Measurements from ENCODE around the gene DYRK1B.

Gene DYRK1B

DNA sequence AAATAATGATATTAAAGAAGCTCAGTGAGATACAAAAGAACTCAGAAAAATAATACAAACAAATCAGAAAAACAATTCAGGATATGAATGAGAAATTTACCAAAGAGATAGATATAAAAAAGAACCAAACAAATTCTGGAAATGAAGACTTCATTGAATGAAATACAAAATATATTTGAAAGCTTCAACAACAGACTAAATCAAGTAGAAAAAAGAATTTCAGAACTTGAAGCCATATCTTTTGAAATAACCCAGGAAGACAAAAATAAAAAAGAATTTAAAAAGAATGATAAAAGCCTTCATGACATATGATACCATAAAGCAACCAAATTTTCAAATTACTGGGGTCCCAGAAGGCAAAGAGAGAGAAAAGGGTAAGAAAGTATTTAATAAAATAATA, 45.7 kb downstream of the DYRK1B start:
- POLR2A ChIA-PET: no interaction called here
- Histone ChIP-seq H3K9me3 (ENCODE audit: control insufficient read depth, insufficient read depth, low read depth, low read length) (peaks cover 2% of the 10 kb centered on the region), H3K4me1 (ENCODE audit: control insufficient read depth, insufficient read depth, low read length) (no peaks in the 10 kb centered on the region), H3K4me3 (ENCODE audit: low read depth, low read length) (no peak overlapping the region), H3K36me3 (ENCODE audit: control insufficient read depth in 2 of 2, insufficient read depth in 1 of 2, low read length in 2 of 2) (no peaks in the 10 kb centered on the region), H3K27ac (ENCODE audit: extremely low read depth, low read depth, low read length) (no peak overlapping the region)
- TF ChIP-seq ZNF785 (tag by site-specific recombination; IDR thresholded peaks at IDR 0.05) (no peak), SETDB1 (IDR thresholded peaks at IDR 0.05; ENCODE audit: insufficient read length, low read length) (peak; percentile 51), MEIS1 (CRISPR knock-in tag; IDR thresholded peaks at IDR 0.05; ENCODE audit: borderline replicate concordance) (no peak), PBX3 (CRISPR knock-in tag; IDR thresholded peaks at IDR 0.05) (no peak), ZNF639 (tag by site-specific recombination; IDR thresholded peaks at IDR 0.05) (no peak), ZBTB17 (tag by site-specific recombination; IDR thresholded peaks at IDR 0.05) (no peak), ZNF837 (tag by site-specific recombination; IDR thresholded peaks at IDR 0.05) (no peak)
- CTCF ChIA-PET: interaction anchor here (0.5 to 2.8 kb wide), 7 partner anchors 18 to 836 kb away, joined by 3 to 22 read pairs (median 3); partner anchors contain the start of gene PSMC4

DNA sequence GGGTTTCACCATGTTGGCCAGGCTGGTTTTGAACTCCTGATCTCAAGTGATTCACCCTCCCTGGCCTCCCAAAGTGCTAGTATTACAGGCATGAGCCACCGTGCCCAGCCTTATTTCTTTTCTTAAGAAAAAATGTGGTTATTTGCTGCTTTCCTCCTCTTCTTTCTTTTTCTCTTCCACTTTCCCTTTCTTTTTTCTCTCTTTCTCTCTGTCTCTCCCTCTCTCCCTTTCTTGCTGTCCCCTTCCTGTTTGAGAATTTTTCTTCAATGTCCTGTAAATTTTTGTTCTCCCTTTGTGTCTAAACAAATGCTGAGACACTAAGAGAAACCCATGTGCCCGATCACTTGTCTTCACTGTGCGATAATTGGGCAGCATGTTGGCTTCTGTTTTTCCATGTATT, 53.1 kb downstream of the DYRK1B start:
- CTCF ChIA-PET: interaction anchor here (0.6 to 6.0 kb wide), 4 partner anchors 11 to 385 kb away, joined by 3 to 79 read pairs (median 6); no protein-coding TSS in a partner anchor
- no peaks in the 10 kb centered on the region for H3K4me1 ChIP-seq (ENCODE audit: control insufficient read depth, insufficient read depth, low read length)
- no peaks in the 10 kb centered on the region for H3K36me3 ChIP-seq (ENCODE audit: control insufficient read depth in 2 of 2, insufficient read depth in 1 of 2, low read length in 2 of 2)
- POLR2A ChIA-PET: no interaction called here
- peak; percentile 51 for TF ChIP-seq ZNF366 (tag by site-specific recombination; conservative IDR thresholded peaks at IDR 0.05)
- TF ChIP-seq ZNF10 (tag by site-specific recombination; IDR thresholded peaks at IDR 0.05): no peak
- TF ChIP-seq ZNF548 (tag by site-specific recombination; IDR thresholded peaks at IDR 0.05): peak; percentile 21; the same call in 1 of the 2 replicates
- TF ChIP-seq ZNF426 (tag by site-specific recombination; IDR thresholded peaks at IDR 0.05): no peak
- no peak for TF ChIP-seq ZNF610 (tag by site-specific recombination; IDR thresholded peaks at IDR 0.05; ENCODE audit: borderline replicate concordance)
- no peak for TF ChIP-seq ZNF112 (tag by site-specific recombination; IDR thresholded peaks at IDR 0.05)
- TF ChIP-seq, protein P1, sequence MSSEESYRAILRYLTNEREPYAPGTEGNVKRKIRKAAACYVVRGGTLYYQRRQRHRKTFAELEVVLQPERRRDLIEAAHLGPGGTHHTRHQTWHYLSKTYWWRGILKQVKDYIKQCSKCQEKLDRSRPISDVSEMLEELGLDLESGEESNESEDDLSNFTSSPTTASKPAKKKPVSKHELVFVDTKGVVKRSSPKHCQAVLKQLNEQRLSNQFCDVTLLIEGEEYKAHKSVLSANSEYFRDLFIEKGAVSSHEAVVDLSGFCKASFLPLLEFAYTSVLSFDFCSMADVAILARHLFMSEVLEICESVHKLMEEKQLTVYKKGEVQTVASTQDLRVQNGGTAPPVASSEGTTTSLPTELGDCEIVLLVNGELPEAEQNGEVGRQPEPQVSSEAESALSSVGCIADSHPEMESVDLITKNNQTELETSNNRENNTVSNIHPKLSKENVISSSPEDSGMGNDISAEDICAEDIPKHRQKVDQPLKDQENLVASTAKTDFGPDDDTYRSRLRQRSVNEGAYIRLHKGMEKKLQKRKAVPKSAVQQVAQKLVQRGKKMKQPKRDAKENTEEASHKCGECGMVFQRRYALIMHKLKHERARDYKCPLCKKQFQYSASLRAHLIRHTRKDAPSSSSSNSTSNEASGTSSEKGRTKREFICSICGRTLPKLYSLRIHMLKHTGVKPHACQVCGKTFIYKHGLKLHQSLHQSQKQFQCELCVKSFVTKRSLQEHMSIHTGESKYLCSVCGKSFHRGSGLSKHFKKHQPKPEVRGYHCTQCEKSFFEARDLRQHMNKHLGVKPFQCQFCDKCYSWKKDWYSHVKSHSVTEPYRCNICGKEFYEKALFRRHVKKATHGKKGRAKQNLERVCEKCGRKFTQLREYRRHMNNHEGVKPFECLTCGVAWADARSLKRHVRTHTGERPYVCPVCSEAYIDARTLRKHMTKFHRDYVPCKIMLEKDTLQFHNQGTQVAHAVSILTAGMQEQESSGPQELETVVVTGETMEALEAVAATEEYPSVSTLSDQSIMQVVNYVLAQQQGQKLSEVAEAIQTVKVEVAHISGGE (tag by site-specific recombination; conservative IDR thresholded peaks at IDR 0.05; ENCODE audit: low read depth): no peak
- peak; percentile 84 for TF ChIP-seq PRDM1 (tag by site-specific recombination; IDR thresholded peaks at IDR 0.05)
- TF ChIP-seq ZNF561 (tag by site-specific recombination; IDR thresholded peaks at IDR 0.05; ENCODE audit: borderline replicate concordance): no peak
- TF ChIP-seq ZNF335 (tag by site-specific recombination; conservative IDR thresholded peaks at IDR 0.05): no peak
- peaks cover 2% of the 10 kb centered on the region for H3K9me3 ChIP-seq (ENCODE audit: control insufficient read depth, insufficient read depth, low read depth, low read length)
- H3K27ac ChIP-seq (ENCODE audit: extremely low read depth, low read depth, low read length): no peak overlapping the region
- H3K4me3 ChIP-seq (ENCODE audit: low read depth, low read length): no peak overlapping the region

DNA sequence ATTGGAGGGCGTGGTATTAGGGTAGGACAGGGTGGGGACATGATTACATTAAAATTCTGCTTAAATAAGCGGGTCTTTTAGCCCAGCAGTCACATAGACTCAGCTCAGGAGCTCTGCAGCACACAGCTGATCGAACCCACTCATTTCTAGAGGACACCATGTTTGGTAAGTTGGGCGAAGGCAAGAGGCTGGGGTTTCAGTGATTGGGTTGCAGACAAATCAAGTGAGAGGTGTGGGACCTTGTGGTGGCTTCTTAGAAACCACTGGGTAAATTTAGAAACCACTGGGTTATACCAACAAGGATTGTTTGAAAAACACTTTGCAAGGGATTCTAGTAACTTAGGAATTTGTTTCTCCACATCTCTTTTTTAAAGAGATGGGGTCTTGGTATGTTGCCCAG, 55.2 kb downstream of the DYRK1B start, which contains the start of gene LEUTX:
Gene LEUTX, plus strand, starts transcription at position 92 of the 400 bp plus-strand sequence. Its CDS starts 67 bp downstream, at position 159.
- no peak within 1 kb of the TSS for H3K4me3 ChIP-seq (ENCODE audit: low read depth, low read length)
- no peaks in the 10 kb centered on the region; the same call in 1 of the 2 replicates for H3K9me3 ChIP-seq (ENCODE audit: control insufficient read depth, insufficient read depth, low read depth, low read length)
- ChIA-PET POLR2A (no interaction called here), CTCF (interaction anchor here (2.1 to 2.8 kb wide), 2 partner anchors 11 to 14 kb away, joined by 8 to 9 read pairs; no protein-coding TSS in a partner anchor)
- no peak within 1 kb of the TSS for H3K27ac ChIP-seq (ENCODE audit: extremely low read depth, low read depth, low read length)
- no peaks in the 10 kb centered on the region for H3K4me1 ChIP-seq (ENCODE audit: control insufficient read depth, insufficient read depth, low read length)
- no peaks in the 10 kb centered on the region for H3K36me3 ChIP-seq (ENCODE audit: control insufficient read depth in 2 of 2, insufficient read depth in 1 of 2, low read length in 2 of 2)
- TF ChIP-seq ZBTB21 (tag by site-specific recombination; IDR thresholded peaks at IDR 0.05) (no peak), SETDB1 (IDR thresholded peaks at IDR 0.05; ENCODE audit: insufficient read length, low read length) (no peak), ZNF354C (tag by site-specific recombination; IDR thresholded peaks at IDR 0.05; ENCODE audit: borderline replicate concordance, low read depth) (no peak), ZBTB44 (tag by site-specific recombination; IDR thresholded peaks at IDR 0.05) (no peak), ZNF366 (tag by site-specific recombination; conservative IDR thresholded peaks at IDR 0.05) (no peak), ZNF426 (tag by site-specific recombination; IDR thresholded peaks at IDR 0.05) (no peak), PRDM1 (tag by site-specific recombination; IDR thresholded peaks at IDR 0.05) (no peak), ZNF558 (tag by site-specific recombination; IDR thresholded peaks at IDR 0.05) (no peak), ZNF174 (tag by site-specific recombination; IDR thresholded peaks at IDR 0.05) (no peak), KLF9 (tag by site-specific recombination; IDR thresholded peaks at IDR 0.05; ENCODE audit: low read depth) (no peak)
- TF ChIP-seq, protein P2, sequence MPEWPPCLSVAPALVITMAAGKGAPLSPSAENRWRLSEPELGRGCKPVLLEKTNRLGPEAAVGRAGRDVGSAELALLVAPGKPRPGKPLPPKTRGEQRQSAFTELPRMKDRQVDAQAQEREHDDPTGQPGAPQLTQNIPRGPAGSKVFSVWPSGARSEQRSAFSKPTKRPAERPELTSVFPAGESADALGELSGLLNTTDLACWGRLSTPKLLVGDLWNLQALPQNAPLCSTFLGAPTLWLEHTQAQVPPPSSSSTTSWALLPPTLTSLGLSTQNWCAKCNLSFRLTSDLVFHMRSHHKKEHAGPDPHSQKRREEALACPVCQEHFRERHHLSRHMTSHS (tag by site-specific recombination; IDR thresholded peaks at IDR 0.05): no peak
